ENCODE results near the gene DDX55.
"Not testable (repeated sequence)": the region's sequence is repeated elsewhere in the genome, so short reads cannot be mapped to it uniquely, and the experiment has no call there.

DNA sequence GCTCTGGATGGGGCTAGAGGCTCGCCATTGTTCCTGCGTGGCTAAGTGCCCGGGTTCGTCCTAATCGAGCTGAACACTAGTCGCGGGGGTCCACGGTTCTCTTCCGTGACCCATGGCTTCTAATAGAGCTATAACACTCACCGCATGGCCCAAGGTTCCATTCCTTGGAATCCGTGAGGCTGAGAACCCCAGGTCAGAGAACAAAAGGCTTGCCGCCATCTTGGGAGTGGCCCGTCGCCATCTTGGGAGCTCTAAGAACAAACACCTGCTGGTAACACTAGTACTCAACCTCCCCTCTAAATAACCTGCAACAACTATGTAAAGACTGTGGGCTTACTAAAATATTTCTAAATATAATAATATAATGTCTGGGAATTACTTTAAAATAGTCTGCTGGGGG is 43.4 kb upstream of the DDX55 start:
- TF ChIP-seq, protein P1, sequence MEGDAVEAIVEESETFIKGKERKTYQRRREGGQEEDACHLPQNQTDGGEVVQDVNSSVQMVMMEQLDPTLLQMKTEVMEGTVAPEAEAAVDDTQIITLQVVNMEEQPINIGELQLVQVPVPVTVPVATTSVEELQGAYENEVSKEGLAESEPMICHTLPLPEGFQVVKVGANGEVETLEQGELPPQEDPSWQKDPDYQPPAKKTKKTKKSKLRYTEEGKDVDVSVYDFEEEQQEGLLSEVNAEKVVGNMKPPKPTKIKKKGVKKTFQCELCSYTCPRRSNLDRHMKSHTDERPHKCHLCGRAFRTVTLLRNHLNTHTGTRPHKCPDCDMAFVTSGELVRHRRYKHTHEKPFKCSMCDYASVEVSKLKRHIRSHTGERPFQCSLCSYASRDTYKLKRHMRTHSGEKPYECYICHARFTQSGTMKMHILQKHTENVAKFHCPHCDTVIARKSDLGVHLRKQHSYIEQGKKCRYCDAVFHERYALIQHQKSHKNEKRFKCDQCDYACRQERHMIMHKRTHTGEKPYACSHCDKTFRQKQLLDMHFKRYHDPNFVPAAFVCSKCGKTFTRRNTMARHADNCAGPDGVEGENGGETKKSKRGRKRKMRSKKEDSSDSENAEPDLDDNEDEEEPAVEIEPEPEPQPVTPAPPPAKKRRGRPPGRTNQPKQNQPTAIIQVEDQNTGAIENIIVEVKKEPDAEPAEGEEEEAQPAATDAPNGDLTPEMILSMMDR (IDR thresholded peaks at IDR 0.05; ENCODE audit: insufficient read depth, low read length, poor library complexity, severe bottlenecking) = not testable (repeated sequence)
- not testable (repeated sequence) for TF ChIP-seq EZH2phosphoT487 (conservative IDR thresholded peaks at IDR 0.05; ENCODE audit: low read length)

All from SU-DHL-6 (cell line).